ENCODE results near the gene CLEC3B. TPM values are rescaled to one million over a fixed set of nuclear protein-coding genes. Genes with fewer than 3 reads are reported as not detected.

Gene CLEC3B
- total and polyA plus RNA-seq, 9 donors, result 2.9 to 63.5 (median 12.2) TPM

GRCh38 chr3:45029661-45030060, 3.6 kb downstream of the CLEC3B start:
- Histone ChIP-seq H3K4me3 (no peak overlapping the region), H3K27ac (no peak overlapping the region)
- intact Hi-C loops (cut with DNase I), result loop anchor here in 3 of 4 donors (10.0 kb wide), 3 partner anchors 465 to 485 kb away; no protein-coding TSS in a partner anchor

GRCh38 chr3:45031531-45031930, 5.4 kb downstream of the CLEC3B start:
- peaks cover 6% of the 10 kb centered on the region for H3K4me1 ChIP-seq (ENCODE audit: insufficient read depth)
- intact Hi-C loops (cut with DNase I), result loop anchor here in 3 of 4 donors (10.0 kb wide), 3 partner anchors 463 to 483 kb away; no protein-coding TSS in a partner anchor

More at GRCh38 chr3:45029661-45030060, 3.6 kb downstream of the CLEC3B start:
- Histone ChIP-seq H3K36me3 (no peaks in the 10 kb centered on the region), H3K27me3 (no peaks in the 10 kb centered on the region), H3K9me3 (no peaks in the 10 kb centered on the region), H3K4me1 (ENCODE audit: insufficient read depth) (peaks cover 15% of the 10 kb centered on the region)
- 59 to 72% (median 62%) methylated on average over 5 of the region's 5 CpGs for WGBS, 3 donors
- DNase-seq, result no peak
- TF ChIP-seq CTCF (IDR thresholded peaks at IDR 0.05) (no peak), EP300 (IDR thresholded peaks at IDR 0.05) (no peak), POLR2A (IDR thresholded peaks at IDR 0.05) (no peak)

GRCh38 chr3:45032113-45032512, 6.0 kb downstream of the CLEC3B start:
- no peaks in the 10 kb centered on the region for H3K9me3 ChIP-seq
- no peak for DNase-seq
- WGBS, 3 donors, result 93 to 98% (median 94%) methylated on average over 2 of the region's 2 CpGs
- no peaks in the 10 kb centered on the region for H3K27me3 ChIP-seq
- no peaks in the 10 kb centered on the region for H3K36me3 ChIP-seq
- TF ChIP-seq POLR2A (IDR thresholded peaks at IDR 0.05) (no peak), CTCF (IDR thresholded peaks at IDR 0.05) (no peak), EP300 (IDR thresholded peaks at IDR 0.05) (no peak)
- intact Hi-C loops (cut with DNase I), result loop anchor here in 3 of 4 donors (10.0 kb wide), 3 partner anchors 463 to 483 kb away; no protein-coding TSS in a partner anchor
- no peak overlapping the region for H3K4me3 ChIP-seq
- H3K27ac ChIP-seq, result no peak overlapping the region
- H3K4me1 ChIP-seq (ENCODE audit: insufficient read depth), result peaks cover 7% of the 10 kb centered on the region

More at GRCh38 chr3:45031531-45031930, 5.4 kb downstream of the CLEC3B start:
- Histone ChIP-seq H3K9me3 (no peaks in the 10 kb centered on the region), H3K4me3 (no peak overlapping the region), H3K27ac (no peak overlapping the region), H3K27me3 (no peaks in the 10 kb centered on the region), H3K36me3 (no peaks in the 10 kb centered on the region)
- TF ChIP-seq EP300 (IDR thresholded peaks at IDR 0.05) (no peak), CTCF (IDR thresholded peaks at IDR 0.05) (no peak), POLR2A (IDR thresholded peaks at IDR 0.05) (no peak)
- no peak for DNase-seq
- 84 to 96% (median 89%) methylated on average over 2 to 3 of the region's 3 CpGs for WGBS, 3 donors

GRCh38 chr3:45033791-45034190, 7.7 kb downstream of the CLEC3B start:
- peaks cover 6% of the 10 kb centered on the region for H3K4me1 ChIP-seq (ENCODE audit: insufficient read depth)
- no peaks in the 10 kb centered on the region for H3K36me3 ChIP-seq
- no peak overlapping the region for H3K27ac ChIP-seq
- H3K9me3 ChIP-seq, result no peaks in the 10 kb centered on the region
- H3K4me3 ChIP-seq, result no peak overlapping the region
- no peaks in the 10 kb centered on the region for H3K27me3 ChIP-seq
- intact Hi-C loops (cut with DNase I), result loop anchor here in 3 of 4 donors (10.0 kb wide), 3 partner anchors 461 to 481 kb away; no protein-coding TSS in a partner anchor
- DNase-seq, result no peak
- TF ChIP-seq CTCF (IDR thresholded peaks at IDR 0.05) (no peak), POLR2A (IDR thresholded peaks at IDR 0.05) (no peak), EP300 (IDR thresholded peaks at IDR 0.05) (no peak)
- WGBS, 3 donors, result 76 to 85% (median 83%) methylated on average over 6 of the region's 6 CpGs

Data from ovary (tissue), 9 donors.